ENCODE results near the gene RSPH3. TPM values are rescaled to one million over a fixed set of nuclear protein-coding genes. Genes with fewer than 3 reads are reported as not detected.
A peak's percentile ranks its signal among the peaks of the same experiment; 100 is the strongest.
"Not testable (repeated sequence)": the region's sequence is repeated elsewhere in the genome, so short reads cannot be mapped to it uniquely, and the experiment has no call there.

RSPH3 gene, protein sequence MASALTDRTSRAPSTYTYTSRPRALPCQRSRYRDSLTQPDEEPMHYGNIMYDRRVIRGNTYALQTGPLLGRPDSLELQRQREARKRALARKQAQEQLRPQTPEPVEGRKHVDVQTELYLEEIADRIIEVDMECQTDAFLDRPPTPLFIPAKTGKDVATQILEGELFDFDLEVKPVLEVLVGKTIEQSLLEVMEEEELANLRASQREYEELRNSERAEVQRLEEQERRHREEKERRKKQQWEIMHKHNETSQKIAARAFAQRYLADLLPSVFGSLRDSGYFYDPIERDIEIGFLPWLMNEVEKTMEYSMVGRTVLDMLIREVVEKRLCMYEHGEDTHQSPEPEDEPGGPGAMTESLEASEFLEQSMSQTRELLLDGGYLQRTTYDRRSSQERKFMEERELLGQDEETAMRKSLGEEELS
- total RNA-seq (2014; rRNA removed; shearing (Covaris generic); ENCODE audit: low replicate concordance) = 3.1 and 4.2 TPM in 2 replicates

DNA sequence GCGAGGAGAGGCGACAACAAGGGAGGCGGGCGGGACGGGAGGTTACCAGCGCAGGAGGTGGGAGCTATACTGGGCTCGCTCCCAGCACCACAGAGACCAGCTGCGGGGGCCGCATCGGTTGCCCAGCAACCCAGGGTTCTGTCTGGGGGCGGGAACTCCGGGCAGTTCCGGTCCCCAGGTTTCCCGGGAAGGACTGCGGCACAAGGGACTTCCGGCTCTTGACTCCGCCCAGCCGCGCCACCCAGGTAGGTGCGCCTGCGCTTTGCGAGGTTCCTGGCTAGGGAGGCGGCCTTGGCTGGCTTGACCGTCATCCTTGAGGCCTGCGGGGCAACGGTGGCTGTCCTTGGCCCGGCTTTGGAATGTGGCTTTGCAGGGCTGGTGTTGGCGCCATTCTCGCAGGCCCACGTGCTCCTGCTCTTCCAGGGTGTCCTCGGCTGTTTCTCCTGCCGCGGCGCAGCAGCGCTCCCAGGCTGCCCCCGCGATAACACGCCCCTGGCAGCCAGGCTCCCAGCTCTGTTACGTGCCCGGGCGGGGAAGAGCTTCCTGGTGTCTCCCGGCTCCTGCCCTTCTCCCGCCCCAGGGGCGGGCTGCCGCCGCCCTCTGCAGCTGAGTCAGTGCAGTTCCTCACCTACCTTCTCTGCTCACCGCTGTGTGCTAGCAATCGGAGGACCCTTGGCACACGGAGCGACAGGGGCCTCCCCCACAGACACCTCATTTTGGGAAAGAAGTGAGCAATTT is at the start of gene RSPH3:
RSPH3 (minus strand) TSS at position 537 of the 738 bp plus-strand sequence. CDS start 652 bp downstream, outside the sequence.
- DNase-seq (ENCODE audit: low read depth) = peak; percentile 93
- in situ Hi-C loops (cut with HindIII; ENCODE audit: low pct_unique_long_range_greater_than_20kb, low sequenced_read_pairs) = no loop called here

- DNase-seq (ENCODE audit: low read depth) = no peak
- in situ Hi-C loops (cut with HindIII; ENCODE audit: low pct_unique_long_range_greater_than_20kb, low sequenced_read_pairs) = no loop called here
Observed at GRCh38 chr6:159047891-159048685, 48.1 kb upstream of the RSPH3 start.

DNA sequence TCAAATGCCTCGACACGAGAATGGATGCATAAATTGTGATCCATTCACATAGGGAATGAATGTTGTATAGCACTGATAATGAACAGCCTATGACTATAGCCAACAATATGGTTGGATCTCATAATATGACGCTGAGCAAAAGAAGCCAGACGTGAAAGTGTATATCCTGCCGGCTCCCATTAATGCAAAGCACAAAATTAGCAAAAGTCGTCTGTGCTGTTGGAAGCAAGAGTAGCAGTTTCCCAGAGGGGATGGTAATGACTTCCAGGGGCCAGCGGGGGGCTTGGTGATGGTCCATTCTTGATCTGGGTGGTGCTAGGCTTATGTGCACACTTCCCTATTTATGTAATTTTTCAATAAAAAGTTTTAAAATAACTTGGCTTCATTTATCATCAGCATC is 45.8 kb upstream of the RSPH3 start:
- no peak for DNase-seq (ENCODE audit: low read depth)
- in situ Hi-C loops (cut with HindIII; ENCODE audit: low pct_unique_long_range_greater_than_20kb, low sequenced_read_pairs) = no loop called here

GRCh38 chr6:159044899-159045727 is 45.1 kb upstream of the RSPH3 start, which contains the start of gene TAGAP:
TAGAP (minus strand) TSS chr6:159044991; CDS start chr6:159044146, 845 bp downstream.
- in situ Hi-C loops (cut with HindIII; ENCODE audit: low pct_unique_long_range_greater_than_20kb, low sequenced_read_pairs) = no loop called here
- DNase-seq (ENCODE audit: low read depth) = no peak

GRCh38 chr6:159043947-159044346 is 43.9 kb upstream of the RSPH3 start:
- in situ Hi-C loops (cut with HindIII; ENCODE audit: low pct_unique_long_range_greater_than_20kb, low sequenced_read_pairs) = no loop called here
- no peak for DNase-seq (ENCODE audit: low read depth)

GRCh38 chr6:159043251-159043650 is 43.2 kb upstream of the RSPH3 start:
- no peak for DNase-seq (ENCODE audit: low read depth)
- in situ Hi-C loops (cut with HindIII; ENCODE audit: low pct_unique_long_range_greater_than_20kb, low sequenced_read_pairs) = no loop called here

GRCh38 chr6:159042826-159043181 is 42.8 kb upstream of the RSPH3 start:
- no peak for DNase-seq (ENCODE audit: low read depth)
- in situ Hi-C loops (cut with HindIII; ENCODE audit: low pct_unique_long_range_greater_than_20kb, low sequenced_read_pairs) = no loop called here

DNA sequence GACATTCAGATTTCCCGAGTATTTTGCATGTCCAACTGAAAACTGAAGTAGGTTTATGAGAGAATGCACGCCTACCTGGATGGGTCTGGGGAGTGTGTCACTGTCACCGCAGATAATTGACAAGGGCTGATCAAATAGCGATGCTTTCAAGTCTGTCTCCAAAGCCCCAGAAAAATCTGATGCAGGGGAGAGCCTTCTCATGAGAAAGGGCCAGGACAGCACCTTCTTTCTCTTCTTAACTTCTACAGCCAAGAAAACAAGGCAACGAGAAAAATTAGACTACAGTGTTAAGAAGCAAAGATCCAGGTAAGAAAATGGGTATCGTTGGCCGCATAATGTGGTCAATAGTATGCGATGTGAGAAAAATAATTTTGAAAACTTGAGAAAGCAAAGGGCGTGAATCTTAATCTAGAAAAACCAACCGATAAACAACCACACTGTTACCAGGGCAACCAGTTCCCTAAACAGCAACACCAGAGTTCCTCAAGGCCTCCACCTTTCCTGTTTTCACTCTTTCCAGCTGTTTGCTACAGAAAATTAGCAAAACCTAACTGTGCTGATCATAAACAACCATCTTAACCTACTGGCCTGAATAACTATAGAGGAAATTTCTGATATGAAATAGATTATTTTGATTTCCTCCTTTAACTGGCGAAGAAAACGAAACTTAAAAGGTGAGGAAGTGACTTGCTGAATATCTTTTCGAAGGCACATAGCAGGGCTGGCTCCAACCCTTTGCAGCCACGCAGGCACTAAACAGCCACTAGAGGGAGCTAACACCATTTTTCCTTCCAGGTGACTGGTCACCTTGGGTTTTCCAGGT is 42.2 kb upstream of the RSPH3 start:
- DNase-seq (ENCODE audit: low read depth) = peak; percentile 64
- in situ Hi-C loops (cut with HindIII; ENCODE audit: low pct_unique_long_range_greater_than_20kb, low sequenced_read_pairs) = no loop called here

GRCh38 chr6:159041181-159041580 is 41.2 kb upstream of the RSPH3 start:
- no peak for DNase-seq (ENCODE audit: low read depth)
- in situ Hi-C loops (cut with HindIII; ENCODE audit: low pct_unique_long_range_greater_than_20kb, low sequenced_read_pairs) = no loop called here

DNA sequence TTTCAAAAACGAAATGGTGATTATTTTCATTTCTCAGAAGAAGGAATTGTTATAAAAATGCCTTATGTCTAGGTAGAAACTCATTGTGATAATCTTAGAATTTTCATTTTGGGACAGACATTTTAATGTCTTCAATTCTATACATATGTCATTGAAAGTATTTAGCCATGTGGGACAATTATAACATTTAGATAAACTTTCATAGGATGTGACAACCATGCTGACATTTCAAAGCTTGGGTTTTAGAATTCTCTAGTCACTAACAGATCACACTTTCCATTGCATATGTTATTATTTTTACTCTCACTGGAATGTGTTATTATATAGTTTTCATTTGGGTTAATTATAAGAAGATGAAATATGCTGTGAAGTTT is 39.9 kb upstream of the RSPH3 start:
- no peak for DNase-seq (ENCODE audit: low read depth)

DNA sequence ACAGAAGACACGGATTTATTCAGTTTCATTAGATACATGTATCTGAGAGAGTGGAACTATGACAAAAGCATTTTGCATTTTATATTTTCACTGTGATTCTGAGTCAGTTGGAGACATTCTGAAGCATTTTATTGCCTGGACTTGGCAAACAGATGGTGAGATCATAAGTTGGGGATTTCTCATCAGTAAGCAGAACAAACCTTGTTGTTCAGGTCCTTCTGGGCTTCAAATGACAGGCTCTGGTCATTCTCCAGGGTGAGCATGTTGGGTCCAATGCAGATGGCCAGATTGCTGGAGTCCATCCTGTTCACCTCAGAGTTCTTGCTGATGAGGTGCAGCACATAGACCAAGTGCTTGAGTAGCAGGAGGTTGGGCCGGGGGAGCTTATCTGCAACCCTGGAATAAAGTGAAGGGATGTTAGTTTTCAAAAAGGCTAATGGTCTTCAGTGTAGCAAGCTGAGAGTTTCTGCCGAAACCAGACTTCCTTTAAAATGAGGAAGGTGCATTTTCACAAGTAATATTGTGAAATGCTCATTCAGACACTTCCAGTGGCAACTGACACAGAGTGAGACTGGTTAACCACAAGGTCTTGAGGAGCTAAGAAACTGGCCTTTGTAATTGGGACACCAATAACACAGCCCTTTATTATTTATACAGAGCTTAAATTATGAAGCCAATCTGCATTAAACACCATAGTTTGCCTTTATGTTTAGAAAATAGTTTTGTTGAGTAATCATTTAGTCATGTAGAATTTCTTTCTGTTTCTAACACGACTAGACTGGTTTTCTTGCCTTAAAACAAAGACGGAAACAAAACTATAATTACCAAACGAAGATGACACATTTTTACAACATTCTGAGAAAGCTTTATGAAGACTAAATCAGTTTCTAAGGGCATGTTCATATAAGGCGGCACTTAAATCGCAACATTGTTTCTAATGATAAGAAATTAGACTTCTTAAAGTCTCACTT is 39.2 kb upstream of the RSPH3 start:
- no peak for DNase-seq (ENCODE audit: low read depth)
- in situ Hi-C loops (cut with HindIII; ENCODE audit: low pct_unique_long_range_greater_than_20kb, low sequenced_read_pairs) = no loop called here

More for the DNA sequence above, 39.9 kb upstream of the RSPH3 start:
- in situ Hi-C loops (cut with HindIII; ENCODE audit: low pct_unique_long_range_greater_than_20kb, low sequenced_read_pairs) = no loop called here

GRCh38 chr6:159038318-159038717 is 38.3 kb upstream of the RSPH3 start:
- DNase-seq (ENCODE audit: low read depth); in situ Hi-C loops (cut with HindIII; ENCODE audit: low pct_unique_long_range_greater_than_20kb, low sequenced_read_pairs): not testable (repeated sequence)

DNA sequence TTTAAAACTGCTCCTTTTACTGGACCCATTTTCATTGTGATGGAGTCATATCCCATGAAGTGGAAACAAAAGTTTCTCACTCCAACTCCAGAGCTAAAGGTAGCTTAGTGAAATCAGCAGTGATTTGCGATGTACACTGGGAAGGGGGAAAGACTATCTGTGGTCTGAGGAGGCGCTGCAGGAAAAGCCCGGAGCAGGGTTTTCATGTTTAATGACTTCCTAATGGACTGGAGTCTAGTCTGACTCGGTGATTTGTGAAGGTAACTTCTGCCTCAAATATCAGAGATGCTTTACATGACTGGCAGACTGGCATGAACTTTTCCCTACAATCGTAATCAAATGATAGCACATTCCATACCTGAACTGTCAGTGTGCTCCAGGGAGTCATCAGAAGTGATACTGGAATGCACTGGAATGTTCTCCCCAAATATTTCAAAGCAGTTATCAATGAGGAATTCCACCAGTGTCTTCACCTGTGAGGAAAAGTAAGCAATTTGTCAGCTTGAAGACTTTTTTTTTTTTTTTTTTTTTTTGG is 37.8 kb upstream of the RSPH3 start:
- no peak for DNase-seq (ENCODE audit: low read depth)
- in situ Hi-C loops (cut with HindIII; ENCODE audit: low pct_unique_long_range_greater_than_20kb, low sequenced_read_pairs) = no loop called here

DNA sequence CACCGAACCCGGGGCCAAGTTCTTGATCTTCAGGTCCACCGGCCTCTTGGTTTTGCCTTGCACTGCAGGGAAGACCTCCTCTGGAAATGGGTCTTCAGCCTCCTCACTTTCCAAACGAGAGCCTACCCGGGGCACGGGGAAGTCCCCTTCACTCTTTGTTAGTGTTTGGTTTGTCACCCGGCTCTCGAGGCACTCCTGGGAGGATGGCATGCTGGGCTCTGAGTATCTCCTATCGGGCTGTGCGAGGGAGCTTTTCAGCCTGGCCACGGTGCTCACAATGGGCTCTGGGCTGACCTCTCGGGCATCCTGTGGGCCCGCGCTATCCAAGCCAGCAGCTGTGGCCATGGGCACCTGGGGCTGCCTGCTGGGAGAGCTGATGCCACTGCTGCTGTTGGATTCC is 36.7 kb upstream of the RSPH3 start:
- no peak for DNase-seq (ENCODE audit: low read depth)
- in situ Hi-C loops (cut with HindIII; ENCODE audit: low pct_unique_long_range_greater_than_20kb, low sequenced_read_pairs) = no loop called here

DNA sequence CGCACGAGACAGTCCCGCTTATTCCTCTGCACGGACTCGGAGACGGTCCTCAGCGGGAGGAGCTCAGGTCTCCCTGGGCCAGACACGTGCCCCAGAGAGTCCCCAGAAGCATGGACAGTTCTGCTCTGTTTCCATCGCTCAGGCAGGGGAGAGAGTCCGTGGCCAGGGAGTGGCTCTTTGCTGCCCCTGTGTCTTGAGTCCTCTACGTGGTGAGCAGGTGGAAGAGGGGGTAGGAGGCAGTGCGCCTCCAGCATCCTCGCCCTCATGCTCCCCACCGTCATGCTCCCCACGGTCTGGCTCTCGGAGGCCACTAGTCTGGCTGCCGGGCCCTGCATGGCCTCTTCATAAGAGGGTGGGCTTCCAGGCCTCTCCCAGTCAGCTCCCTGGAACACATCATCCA is 35.9 kb upstream of the RSPH3 start:
- DNase-seq (ENCODE audit: low read depth) = no peak
- in situ Hi-C loops (cut with HindIII; ENCODE audit: low pct_unique_long_range_greater_than_20kb, low sequenced_read_pairs) = no loop called here
